Endothelial cell (in vitro differentiated cells): ENCODE measurements around the gene GSE1. TPM values are rescaled to one million over a fixed set of nuclear protein-coding genes. Genes with fewer than 3 reads are reported as not detected.
A peak's percentile ranks its signal among the peaks of the same experiment; 100 is the strongest.

Experiments
- DNase-seq: peaks from one replicate; pipeline ENCODE4 v3.0.0; 2021; ENCODE audit warnings: low spot score
- H3K27ac Mint-ChIP-seq: one replicate; pipeline ENCODE4 v1.8.0; 2021; ENCODE audit warnings: mixed read lengths, inconsistent platforms; ENCODE audit not compliant: unreplicated experiment
- H3K27me3 Mint-ChIP-seq: one replicate; pipeline ENCODE4 v1.8.0; 2021; ENCODE audit warnings: mild to moderate bottlenecking, moderate library complexity, mixed read lengths, inconsistent platforms; ENCODE audit not compliant: unreplicated experiment
- H3K36me3 Mint-ChIP-seq: one replicate; pipeline ENCODE4 v1.8.0; 2021; ENCODE audit warnings: mild to moderate bottlenecking, low read depth, mixed read lengths, inconsistent platforms; ENCODE audit not compliant: unreplicated experiment
- H3K4me1 Mint-ChIP-seq: one replicate; pipeline ENCODE4 v1.8.0; 2021; ENCODE audit warnings: mild to moderate bottlenecking, mixed read lengths, inconsistent platforms; ENCODE audit not compliant: unreplicated experiment
- H3K4me3 Mint-ChIP-seq: one replicate; pipeline ENCODE4 v1.8.0; 2021; ENCODE audit warnings: mild to moderate bottlenecking, mixed read lengths, inconsistent platforms; ENCODE audit not compliant: unreplicated experiment
- H3K9me3 Mint-ChIP-seq: one replicate; pipeline ENCODE4 v1.8.0; 2021; ENCODE audit warnings: mixed read lengths, inconsistent platforms; ENCODE audit not compliant: unreplicated experiment
- total RNA-seq: library from RNA; stranded (reverse); fragmentation: NEBNext Ultra II Directional; extraction: Animal tissue kit (Norgen Biotek cat#: 25700); gene quantifications from one replicate; pipeline ENCODE4 v1.2.1, GENCODE V29; 2021; ENCODE audit not compliant: unreplicated experiment
- TF ChIP-seq, protein P1 (sequence below): fragments of 200-600 bp; sonication (generic); IDR thresholded peaks from one replicate; pipeline ENCODE4 v1.5.0; 2021; ENCODE audit warnings: antibody characterized with exemption; ENCODE audit not compliant: unreplicated experiment

The GSE1 gene
- total RNA-seq, 1 donor from 2014 or later = 23.9 TPM

- H3K27ac Mint-ChIP-seq = peak overlapping the region; percentile 9
- TF ChIP-seq, protein P1, sequence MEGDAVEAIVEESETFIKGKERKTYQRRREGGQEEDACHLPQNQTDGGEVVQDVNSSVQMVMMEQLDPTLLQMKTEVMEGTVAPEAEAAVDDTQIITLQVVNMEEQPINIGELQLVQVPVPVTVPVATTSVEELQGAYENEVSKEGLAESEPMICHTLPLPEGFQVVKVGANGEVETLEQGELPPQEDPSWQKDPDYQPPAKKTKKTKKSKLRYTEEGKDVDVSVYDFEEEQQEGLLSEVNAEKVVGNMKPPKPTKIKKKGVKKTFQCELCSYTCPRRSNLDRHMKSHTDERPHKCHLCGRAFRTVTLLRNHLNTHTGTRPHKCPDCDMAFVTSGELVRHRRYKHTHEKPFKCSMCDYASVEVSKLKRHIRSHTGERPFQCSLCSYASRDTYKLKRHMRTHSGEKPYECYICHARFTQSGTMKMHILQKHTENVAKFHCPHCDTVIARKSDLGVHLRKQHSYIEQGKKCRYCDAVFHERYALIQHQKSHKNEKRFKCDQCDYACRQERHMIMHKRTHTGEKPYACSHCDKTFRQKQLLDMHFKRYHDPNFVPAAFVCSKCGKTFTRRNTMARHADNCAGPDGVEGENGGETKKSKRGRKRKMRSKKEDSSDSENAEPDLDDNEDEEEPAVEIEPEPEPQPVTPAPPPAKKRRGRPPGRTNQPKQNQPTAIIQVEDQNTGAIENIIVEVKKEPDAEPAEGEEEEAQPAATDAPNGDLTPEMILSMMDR = no peak
- H3K4me1 Mint-ChIP-seq = no peaks in the 10 kb centered on the region
- no peak for DNase-seq
- peaks cover 5% of the 10 kb centered on the region for H3K27me3 Mint-ChIP-seq
- H3K4me3 Mint-ChIP-seq = no peak overlapping the region
- H3K9me3 Mint-ChIP-seq = no peaks in the 10 kb centered on the region
- H3K36me3 Mint-ChIP-seq = peaks cover 5% of the 10 kb centered on the region
Observed at GRCh38 chr16:85644093-85644712, 31.1 kb downstream of the GSE1 start.

GRCh38 chr16:85645021-85645589 is 32.0 kb downstream of the GSE1 start:
- Mint-ChIP-seq H3K27ac (peak overlapping the region; percentile 9), H3K9me3 (no peaks in the 10 kb centered on the region), H3K36me3 (peaks cover 5% of the 10 kb centered on the region), H3K27me3 (peaks cover 5% of the 10 kb centered on the region), H3K4me3 (no peak overlapping the region), H3K4me1 (no peaks in the 10 kb centered on the region)
- no peak for DNase-seq
- TF ChIP-seq, protein P1 = no peak

DNA sequence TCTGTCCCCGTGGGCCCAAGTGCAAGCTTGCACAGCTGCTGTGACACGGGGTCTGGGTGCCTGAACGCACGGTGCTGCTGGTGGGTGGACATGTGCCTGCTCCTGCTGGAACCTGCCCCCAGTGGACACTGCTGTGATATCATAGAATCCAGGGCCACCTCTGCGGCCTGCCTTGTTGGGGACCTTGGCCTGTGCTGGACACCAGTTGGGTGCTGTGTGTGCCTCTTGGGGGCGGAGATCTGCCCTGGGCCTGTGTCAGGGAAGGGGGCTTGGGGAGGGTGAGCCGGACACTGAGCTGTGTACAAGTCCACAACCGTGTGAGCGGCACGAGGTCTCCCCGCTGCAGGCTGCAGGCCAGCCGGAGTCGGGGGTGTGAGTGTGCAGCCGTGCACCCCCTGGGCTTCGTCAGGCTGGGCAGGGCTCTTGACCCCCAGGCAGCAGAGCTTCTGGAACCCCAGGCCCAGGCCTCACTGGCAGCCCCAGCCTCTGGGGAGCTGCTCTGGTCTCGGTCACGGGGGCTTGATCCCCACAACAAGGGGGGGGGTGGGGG is 33.3 kb downstream of the GSE1 start:
- TF ChIP-seq, protein P1 = no peak
- peaks cover 5% of the 10 kb centered on the region for H3K36me3 Mint-ChIP-seq
- H3K4me3 Mint-ChIP-seq = no peak overlapping the region
- peaks cover 5% of the 10 kb centered on the region for H3K27me3 Mint-ChIP-seq
- no peaks in the 10 kb centered on the region for H3K9me3 Mint-ChIP-seq
- no peak for DNase-seq
- peak overlapping the region; percentile 57 for H3K27ac Mint-ChIP-seq
- H3K4me1 Mint-ChIP-seq = no peaks in the 10 kb centered on the region

DNA sequence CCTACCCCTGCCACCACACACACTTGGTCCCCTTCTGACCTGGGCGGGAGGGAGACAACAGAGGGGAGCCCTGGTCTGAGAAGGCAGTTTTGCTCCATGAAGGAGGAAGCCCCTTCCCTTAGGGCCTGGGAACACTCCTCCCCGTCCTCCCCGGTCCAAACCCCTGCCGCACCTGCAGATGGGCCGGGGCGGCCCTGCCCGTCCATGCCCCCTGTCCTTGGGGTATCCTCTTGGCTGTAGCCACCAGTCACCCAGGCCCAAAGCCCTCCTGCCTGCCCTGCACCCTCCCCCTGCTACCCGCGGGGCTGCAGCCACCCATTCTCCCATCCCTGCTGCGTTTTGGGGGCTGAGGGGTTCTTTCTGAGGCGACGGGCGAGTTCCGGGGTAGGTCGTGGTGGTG is 33.9 kb downstream of the GSE1 start:
- Mint-ChIP-seq H3K36me3 (peaks cover 5% of the 10 kb centered on the region), H3K27me3 (peaks cover 5% of the 10 kb centered on the region), H3K27ac (no peak overlapping the region), H3K9me3 (no peaks in the 10 kb centered on the region), H3K4me1 (no peaks in the 10 kb centered on the region), H3K4me3 (no peak overlapping the region)
- TF ChIP-seq, protein P1 = no peak
- DNase-seq = no peak

GRCh38 chr16:85648070-85648714 is 35.1 kb downstream of the GSE1 start:
- DNase-seq = no peak
- H3K27me3 Mint-ChIP-seq = peaks cover 8% of the 10 kb centered on the region
- H3K4me3 Mint-ChIP-seq = no peak overlapping the region
- TF ChIP-seq, protein P1 = no peak
- no peaks in the 10 kb centered on the region for H3K4me1 Mint-ChIP-seq
- no peak overlapping the region for H3K27ac Mint-ChIP-seq
- no peaks in the 10 kb centered on the region for H3K9me3 Mint-ChIP-seq
- H3K36me3 Mint-ChIP-seq = peaks cover 5% of the 10 kb centered on the region
